Measurements from ENCODE around the gene THRAP3. TPM values are rescaled to one million over a fixed set of nuclear protein-coding genes. Genes with fewer than 3 reads are reported as not detected.
A peak's percentile ranks its signal among the peaks of the same experiment; 100 is the strongest.

The THRAP3 gene
- total and polyA plus RNA-seq, 9 of the 15 experiments (the other 6 are each of a cell fraction or from before 2014, with no cell fraction given), result 66.2 to 135 (median 113) TPM

DNA sequence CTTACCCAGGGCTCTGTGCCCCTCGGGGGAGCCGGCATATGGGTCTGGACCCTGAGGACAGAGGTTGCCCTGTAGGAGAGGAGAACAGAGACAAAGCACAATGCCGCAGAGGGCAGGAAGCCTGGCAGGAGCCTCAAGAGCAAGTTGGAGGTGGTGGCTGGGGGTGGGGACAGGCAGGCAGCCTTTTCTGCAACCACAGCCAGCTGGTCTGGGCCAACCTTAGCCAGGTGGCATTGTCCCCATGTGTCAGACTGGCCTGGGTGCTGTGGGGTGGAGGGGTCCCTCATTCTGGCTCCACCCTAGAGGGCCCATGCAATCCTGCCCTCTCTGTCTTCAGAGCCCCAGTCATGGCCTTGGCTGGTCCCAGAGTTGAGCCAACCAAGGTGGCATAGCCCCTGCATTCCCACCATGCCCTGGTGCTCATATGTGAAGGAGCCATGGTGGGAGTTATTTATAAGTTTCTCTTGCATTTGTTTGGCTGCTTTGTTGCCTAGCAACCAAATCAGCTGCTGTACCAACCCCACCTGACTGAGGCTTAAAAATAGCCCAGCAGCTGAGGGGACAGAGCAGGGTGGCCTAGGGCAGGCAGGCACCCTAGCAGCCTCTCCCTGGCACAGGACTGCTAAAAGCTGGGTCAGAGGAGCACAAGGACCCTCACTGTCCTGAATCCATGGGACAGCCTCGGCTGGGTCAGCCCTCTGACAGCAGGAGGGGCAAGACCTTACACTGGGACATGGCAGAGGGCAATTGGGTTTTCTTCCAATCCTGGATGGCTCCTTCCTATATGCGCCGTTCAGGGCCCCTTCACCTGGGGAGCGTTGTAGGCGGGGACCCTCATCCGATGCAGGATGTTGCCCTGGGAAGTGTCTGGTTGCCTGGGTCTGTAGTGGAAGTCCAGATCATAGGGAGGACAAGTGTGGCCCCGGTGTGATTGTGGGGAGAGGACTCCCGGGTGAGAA is 48.8 kb upstream of the THRAP3 start:
- ChIA-PET POLR2A (interaction anchor here (0.6 to 1.9 kb wide), 6 partner anchors 8 to 1243 kb away, joined by 3 to 5 read pairs (median 4); no protein-coding TSS in a partner anchor), CTCF (ENCODE audit: low intra/inter-chr PET ratio) (no interaction called here)
- BruUV-seq (replicated peaks), result no TSS peak
- Histone ChIP-seq H4K20me1 (replicated peaks; ENCODE audit: control insufficient read depth, insufficient read depth, low read length) (0 out of 2 replicates have a peak, but pooled peaks cover 4% of the 10 kb centered on the region), H3K27ac (ENCODE audit: extremely low read depth, low read depth, low read length) (no peak overlapping the region), H3K4me2 (ENCODE audit: insufficient read depth, low read length) (no peak overlapping the region), H3K9ac (ENCODE audit: insufficient read depth in 1 of 2, low read depth in 2 of 2, low read length in 2 of 2) (peak overlapping the region in 1 of 2 experiments; percentile 76; a peak in 1 of 4 replicates), H3K27me3 (ENCODE audit: control insufficient read depth in 2 of 2, insufficient read depth in 2 of 2, low read length in 2 of 2) (no peaks in the 10 kb centered on the region), H3K9me3 (replicated peaks; ENCODE audit: control insufficient read depth, insufficient read depth, low read depth, low read length) (no peaks in the 10 kb centered on the region), H3K4me1 (replicated peaks in 1 of 2; ENCODE audit: control insufficient read depth in 2 of 2, insufficient read depth in 2 of 2, low read length in 2 of 2) (peaks cover 0 to 23% of the 10 kb centered on the region in 2 experiments; a peak in 1 of 5 replicates), H3K36me3 (ENCODE audit: control insufficient read depth, insufficient read depth, low read length) (peaks cover 92% of the 10 kb centered on the region; the same call in 2 of the 3 replicates), H3K4me3 (no peak overlapping the region), H3K9me1 (ENCODE audit: control insufficient read depth, insufficient read depth, low read length) (no peaks in the 10 kb centered on the region), H2AFZ (ENCODE audit: low read depth, low read length) (no peak overlapping the region), H3K79me2 (ENCODE audit: control insufficient read depth, insufficient read depth, low read length) (no peaks in the 10 kb centered on the region)
- no peak for ATAC-seq
- in situ Hi-C loops (cut with MboI) (no loop called here), intact Hi-C loops (cut with micrococcal nuclease) (no loop called here)
- WGBS (ENCODE audit: insufficient coverage, low coverage, missing lambda C conversion rate), result 94% methylated on average over 11 of the region's 11 CpGs
- TF ChIP-seq HINFP (tag; conservative IDR thresholded peaks at IDR 0.05; ENCODE audit: low read depth) (no peak), CSDE1 (IDR thresholded peaks at IDR 0.05) (peak in 1 of 2 experiments; percentile 60; a peak in 1 of 4 replicates), DNMT1 (IDR thresholded peaks at IDR 0.05) (no peak), TFAP4 (CRISPR knock-in tag; IDR thresholded peaks at IDR 0.05; ENCODE audit: borderline replicate concordance) (peak; percentile 88), RFX1 (IDR thresholded peaks at IDR 0.05) (peak; percentile 95), NEUROD1 (IDR thresholded peaks at IDR 0.05; ENCODE audit: borderline replicate concordance, low read depth, low read length, partially characterized antibody) (no peak), IRF2 (CRISPR knock-in tag; IDR thresholded peaks at IDR 0.05) (0 out of 2 replicates have a peak, but pooled peaks have one; percentile 50), MEF2A (IDR thresholded peaks at IDR 0.05; ENCODE audit: control insufficient read depth, low read depth, low read length) (peak; percentile 67; the same call in 1 of the 2 replicates), RBFOX2 (IDR thresholded peaks at IDR 0.05; ENCODE audit: low read depth, low read length) (peak; percentile 19; the same call in 1 of the 2 replicates), USF1 (CRISPR knock-in tag; IDR thresholded peaks at IDR 0.05) (peak; percentile 46)
- no peak for DNase-seq (ENCODE audit: extremely low read depth in 1 of 4, low spot score in 3 of 4)
- FAIRE-seq, result no peak

All from K562 (cell line).